ENCODE data around the gene FRYL.

Gene FRYL

GRCh38 chr4:48558026-48558425 lies 222.1 kb downstream of the FRYL start:
- DNase-seq (ENCODE audit: low read depth in 3 of 3): no peak

- DNase-seq (ENCODE audit: low read depth in 3 of 3): no peak
These were observed 222.6 kb downstream of the FRYL start for GRCh38 chr4:48557478-48557877.

DNA sequence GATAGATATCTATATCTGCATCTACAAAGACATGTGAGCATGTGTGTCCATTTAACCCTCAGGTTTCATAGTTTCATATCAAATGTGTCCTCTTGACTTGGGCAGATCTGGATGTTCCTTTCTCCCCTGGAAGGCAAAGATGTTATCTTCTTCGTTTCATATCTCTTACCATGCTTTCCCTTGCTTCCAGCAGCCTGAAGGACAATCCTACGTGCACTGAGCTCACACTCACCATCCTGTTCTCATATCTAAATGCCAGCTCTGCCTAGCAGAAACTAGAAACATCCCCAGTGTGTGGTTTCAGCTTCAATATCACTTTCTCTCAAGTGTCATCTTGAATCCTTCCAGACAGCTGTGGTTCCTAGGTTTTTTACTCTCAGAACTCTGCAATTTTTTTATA lies 223.8 kb downstream of the FRYL start:
- DNase-seq (ENCODE audit: low read depth in 3 of 3): no peak

DNA sequence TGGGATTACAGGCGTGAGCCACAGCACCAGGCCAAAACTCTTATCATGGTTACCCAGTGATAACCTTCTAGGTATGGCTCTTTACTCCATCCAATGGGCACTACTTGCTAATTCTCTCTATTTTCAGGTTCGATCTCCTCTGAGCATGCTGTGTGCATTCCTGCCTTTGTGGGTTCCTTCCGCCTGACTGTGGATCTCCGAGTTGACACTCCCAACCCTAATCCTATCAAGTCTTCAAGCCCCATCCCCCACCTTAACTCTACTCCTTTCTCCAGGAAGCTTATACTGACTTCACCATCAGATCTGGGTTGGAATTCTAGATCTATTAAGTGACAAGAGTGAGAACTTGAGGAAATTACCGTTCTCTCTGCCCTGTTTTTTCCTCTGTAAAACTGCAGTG lies 225.5 kb downstream of the FRYL start:
- DNase-seq (ENCODE audit: low read depth in 3 of 3): no peak

DNA sequence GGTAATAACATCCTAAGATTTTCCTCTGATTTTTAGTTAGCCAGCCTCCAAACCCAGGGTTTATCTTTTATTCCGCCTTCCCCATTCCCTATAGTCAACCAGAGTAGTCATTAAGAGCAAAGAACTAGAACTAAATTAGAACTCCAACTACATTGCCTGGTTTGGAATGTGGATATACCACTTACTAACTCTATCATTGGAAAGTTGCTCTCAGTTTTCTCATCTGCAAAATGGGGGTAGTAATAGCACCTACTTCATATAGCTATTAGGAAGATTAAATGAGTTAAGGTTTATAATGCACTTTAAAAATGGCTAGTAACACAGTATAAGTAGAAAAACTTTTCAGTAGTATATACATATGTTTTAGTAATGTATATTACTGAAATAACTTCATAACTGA lies 226.4 kb downstream of the FRYL start:
- DNase-seq (ENCODE audit: low read depth in 3 of 3): no peak

GRCh38 chr4:48546336-48546735 lies 233.7 kb downstream of the FRYL start:
- DNase-seq (ENCODE audit: low read depth in 3 of 3): no peak

DNA sequence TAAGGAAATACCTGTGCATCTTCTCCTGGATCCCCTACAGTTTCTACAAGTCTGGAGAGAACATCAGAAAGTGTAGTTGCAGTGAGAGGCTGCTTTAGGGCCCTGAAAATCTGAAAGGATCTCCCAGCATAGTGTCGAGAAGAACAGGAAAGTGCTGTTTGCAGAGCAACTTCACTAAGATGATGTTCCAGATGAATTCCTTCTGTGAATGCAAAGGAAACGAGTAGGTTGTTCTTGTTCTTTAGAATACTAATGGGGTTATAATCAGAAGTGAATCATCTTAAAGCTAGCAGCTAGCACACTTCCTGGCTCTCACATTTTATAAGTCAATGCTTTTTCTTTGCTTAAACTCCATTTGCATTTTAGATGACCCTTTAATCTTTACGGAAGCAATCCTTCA lies 236.3 kb downstream of the FRYL start:
- no peak for DNase-seq (ENCODE audit: low read depth in 3 of 3)

DNA sequence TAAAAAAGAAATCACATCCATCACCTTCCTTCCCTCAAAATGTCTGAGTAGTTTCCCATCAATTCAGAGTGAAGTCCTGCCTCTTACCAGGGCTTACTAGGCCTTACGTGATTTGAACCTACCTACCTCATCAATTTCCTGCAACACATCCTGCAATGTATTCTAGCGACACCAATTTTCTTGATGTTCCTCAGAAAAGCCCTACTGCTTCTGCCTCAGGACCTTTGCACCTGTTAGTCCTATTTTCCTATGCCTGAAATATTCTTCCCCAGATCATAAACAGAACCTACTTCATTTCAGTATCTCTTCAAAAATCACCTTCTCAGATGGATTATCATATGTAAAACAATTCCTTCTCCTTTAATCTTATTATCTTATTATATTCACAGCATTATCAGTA lies 237.2 kb downstream of the FRYL start:
- no peak for DNase-seq (ENCODE audit: low read depth in 3 of 3)

DNA sequence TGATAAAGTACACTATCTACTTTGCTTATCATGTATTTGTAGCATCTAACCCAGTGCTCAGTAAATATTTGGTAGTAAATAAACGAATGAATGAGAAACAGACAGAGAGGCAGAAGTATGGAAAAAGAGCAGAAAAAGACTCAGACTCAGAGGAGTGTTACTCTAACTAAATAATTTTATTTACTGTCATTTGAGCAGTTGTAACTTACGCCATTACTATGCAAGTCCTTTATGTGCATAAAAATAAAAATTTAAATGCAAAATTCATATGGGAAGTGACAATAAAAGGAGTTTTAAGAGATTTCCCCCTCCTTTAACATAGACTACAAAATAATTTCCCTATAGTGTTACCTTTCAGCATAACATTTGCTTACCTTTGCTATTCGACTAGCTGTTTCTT lies 240.5 kb downstream of the FRYL start:
- no peak for DNase-seq (ENCODE audit: low read depth in 3 of 3)

DNA sequence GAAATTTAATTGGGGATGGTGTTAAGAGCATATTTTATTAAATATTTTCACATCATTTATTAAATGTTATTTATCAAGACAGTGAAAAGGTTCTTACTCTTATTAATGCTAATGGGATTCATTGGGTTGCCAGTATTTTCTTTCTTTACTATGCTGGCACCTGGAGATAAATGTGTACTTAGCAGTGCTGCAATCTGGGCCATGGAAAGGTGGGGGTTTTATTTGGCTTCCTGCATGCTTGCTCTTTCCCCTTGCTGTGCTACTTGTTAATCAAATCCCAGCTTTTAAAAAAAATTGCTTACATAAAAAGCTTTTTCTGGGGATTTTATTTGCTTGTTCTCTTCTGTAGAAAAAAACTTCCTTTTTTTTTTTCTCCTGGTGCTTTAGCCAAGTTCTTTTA lies 241.7 kb downstream of the FRYL start:
- DNase-seq (ENCODE audit: low read depth in 3 of 3): no peak

DNA sequence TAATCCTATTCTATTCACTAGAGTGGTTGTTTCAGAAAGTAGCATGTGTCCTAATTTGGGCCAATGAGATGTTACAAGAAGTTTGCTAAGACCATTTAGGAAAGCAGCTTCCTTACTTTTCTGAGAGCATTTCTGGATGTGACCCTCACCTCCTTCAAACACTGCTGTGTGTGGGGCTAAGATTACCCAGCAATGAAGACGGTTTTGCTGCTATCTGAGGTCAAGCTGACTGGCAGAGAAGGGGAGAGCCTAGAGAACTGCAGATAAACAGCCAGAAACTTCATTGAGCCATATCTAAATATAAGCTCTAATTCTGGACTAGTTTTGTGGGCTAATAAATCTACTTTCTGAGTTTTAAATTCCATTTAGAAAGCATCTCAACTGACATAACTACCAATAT lies 253.7 kb downstream of the FRYL start:
- DNase-seq (ENCODE audit: low read depth in 3 of 3): no peak

DNA sequence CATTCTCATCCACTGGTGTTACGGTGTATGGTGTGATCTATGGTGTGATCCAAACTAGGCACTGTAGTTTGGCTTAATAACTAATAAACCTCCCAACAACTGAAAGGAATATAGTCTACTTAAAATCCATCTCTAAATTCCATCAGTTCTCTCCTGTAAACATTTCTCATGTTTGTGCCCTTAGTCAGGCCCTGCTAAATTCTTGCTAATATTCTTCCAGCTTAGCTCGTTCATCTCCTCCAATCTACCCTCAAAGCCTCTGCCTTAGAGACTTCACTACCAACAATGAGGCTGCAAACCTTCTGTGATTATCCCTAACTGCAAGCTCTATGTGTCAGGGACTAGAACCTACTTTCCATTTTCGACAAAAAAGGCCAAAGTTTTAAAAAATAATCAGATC lies 261.9 kb downstream of the FRYL start:
- DNase-seq (ENCODE audit: low read depth in 3 of 3): no peak

DNA sequence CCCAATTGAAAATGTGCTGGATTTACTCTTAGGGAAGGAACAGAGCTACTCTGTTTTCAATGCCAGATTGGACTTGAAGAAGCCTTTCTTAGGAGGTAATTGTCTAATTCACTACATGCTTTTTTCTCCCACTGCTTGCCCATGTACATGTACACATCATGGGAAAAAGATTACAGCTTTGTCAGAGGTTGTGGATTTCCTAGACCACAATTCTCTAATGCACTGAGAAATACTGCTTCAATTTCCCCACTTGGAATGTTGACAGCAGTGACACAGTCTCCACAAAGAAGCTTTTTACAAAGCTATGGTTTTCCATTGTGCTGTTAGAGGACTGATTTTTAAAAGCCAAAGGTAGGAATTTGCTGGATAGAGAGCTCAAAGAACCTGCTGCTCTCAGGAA lies 270.5 kb downstream of the FRYL start:
- no peak for DNase-seq (ENCODE audit: low read depth in 3 of 3)

DNA sequence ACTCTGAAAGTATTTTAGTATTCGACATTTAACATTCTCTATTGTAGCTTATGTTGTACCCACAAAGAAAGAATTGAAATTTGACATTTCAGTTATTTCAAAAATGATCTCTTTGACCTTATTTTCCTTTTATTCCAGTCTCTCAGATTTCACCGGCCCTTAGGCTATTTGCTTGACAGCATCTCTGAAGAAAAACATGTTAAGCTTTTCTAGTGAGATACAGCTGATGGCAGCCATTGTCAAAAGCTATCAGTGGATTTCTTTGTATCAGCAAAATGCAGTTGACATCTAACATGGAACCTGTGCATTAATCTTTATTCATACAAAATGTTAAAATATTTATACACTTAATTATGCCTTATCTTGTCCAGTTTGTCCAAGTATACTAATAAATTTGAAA lies 273.4 kb downstream of the FRYL start:
- no peak for DNase-seq (ENCODE audit: low read depth in 3 of 3)

DNA sequence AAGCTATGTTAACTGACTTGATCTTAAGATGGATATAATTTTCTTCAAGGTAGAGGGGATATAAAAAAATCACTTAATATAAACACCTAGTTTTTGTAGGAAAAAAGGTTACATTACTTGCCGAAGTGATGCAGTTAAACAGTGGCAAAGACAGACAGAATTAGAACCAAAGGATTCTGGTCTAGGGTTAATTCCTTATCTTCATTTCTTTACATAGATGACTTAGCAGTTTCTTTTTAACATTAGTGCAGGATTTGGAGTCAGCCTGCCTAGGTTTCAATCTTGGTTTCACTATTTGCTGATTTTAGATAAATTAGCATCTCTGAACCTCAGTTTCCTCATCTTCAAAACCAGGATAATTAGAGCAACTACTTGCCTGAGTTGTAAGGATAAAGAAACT lies 275.7 kb downstream of the FRYL start:
- no peak for DNase-seq (ENCODE audit: low read depth in 3 of 3)

DNA sequence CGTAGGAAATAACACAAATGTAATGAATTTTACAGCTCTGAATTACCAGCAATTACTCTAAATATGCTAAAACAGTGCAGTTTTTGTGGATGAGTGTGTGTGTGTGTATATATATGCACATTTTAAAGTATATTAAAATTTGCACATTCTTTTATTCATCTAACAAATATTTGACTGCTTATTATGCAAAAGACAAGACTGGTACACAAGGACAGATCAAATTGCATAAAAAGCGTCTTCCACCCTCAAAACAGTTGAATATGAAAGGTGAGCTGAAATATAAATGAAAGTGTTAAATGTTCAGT lies 276.1 kb downstream of the FRYL start:
- DNase-seq (ENCODE audit: low read depth in 3 of 3): no peak

DNA sequence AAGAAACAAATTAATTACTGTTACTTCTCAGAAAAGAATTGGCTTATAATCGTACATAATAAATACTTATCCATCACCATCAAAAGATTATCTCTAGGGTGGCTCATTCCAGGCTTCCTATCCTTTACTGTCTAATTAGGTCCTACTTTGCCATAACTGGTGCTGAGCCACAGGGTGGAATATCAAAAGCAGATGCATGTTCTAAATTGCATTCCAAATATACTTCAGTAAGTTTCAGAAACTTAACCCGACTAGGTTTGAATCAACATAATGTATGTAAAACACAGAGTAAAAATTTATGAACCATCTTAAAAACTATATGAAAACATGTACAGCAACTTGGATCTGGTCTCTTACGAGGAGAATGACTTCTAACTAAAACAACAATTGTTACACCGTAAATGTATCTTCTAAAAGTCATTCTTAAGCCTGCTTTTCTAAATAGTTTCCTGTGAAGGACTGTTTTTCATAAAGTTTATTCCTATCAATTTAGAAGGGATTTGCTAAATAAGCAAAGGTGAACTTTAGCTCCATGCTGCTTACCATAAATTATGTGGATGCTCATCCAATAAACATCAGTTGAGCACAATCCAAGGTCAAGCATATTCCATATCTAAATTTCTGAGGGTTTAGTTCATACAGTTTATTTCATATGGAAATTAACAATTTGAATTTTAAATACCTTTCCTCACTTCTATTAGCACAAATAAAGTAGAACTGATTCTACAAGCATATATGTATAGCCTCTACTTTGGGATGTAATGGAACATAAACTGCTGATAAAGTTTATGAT lies 276.6 kb downstream of the FRYL start:
- DNase-seq (ENCODE audit: low read depth in 3 of 3): no peak

DNA sequence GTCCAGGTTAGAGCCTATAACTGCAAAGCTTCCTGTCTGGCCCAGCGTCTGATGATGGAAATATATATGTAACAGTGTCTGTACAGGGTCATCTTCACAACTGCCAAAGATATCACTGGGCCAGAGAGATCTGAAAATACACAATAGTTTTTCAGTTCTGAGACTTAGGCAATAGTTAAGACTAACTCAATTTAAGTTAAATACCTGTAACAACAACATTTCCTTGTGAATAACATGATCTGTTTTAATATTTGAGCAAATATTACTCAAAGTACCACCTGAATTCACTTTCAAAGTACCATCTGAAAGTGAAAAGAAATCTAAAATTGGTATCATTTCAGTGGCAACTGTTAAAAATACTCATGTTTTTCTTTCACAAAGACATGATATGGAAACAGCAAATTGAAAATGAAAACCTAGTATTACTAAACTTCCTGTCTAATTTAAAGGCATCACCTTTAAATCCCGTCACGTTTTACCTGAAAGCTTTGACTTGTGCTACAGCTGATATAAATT lies 280.5 kb downstream of the FRYL start:
- no peak for DNase-seq (ENCODE audit: low read depth in 3 of 3)

GRCh38 chr4:48498895-48499294 lies 281.2 kb downstream of the FRYL start:
- DNase-seq (ENCODE audit: low read depth in 3 of 3): no peak

- no peak for DNase-seq (ENCODE audit: low read depth in 3 of 3)
These were observed 284.1 kb downstream of the FRYL start for GRCh38 chr4:48495941-48496340.

DNA sequence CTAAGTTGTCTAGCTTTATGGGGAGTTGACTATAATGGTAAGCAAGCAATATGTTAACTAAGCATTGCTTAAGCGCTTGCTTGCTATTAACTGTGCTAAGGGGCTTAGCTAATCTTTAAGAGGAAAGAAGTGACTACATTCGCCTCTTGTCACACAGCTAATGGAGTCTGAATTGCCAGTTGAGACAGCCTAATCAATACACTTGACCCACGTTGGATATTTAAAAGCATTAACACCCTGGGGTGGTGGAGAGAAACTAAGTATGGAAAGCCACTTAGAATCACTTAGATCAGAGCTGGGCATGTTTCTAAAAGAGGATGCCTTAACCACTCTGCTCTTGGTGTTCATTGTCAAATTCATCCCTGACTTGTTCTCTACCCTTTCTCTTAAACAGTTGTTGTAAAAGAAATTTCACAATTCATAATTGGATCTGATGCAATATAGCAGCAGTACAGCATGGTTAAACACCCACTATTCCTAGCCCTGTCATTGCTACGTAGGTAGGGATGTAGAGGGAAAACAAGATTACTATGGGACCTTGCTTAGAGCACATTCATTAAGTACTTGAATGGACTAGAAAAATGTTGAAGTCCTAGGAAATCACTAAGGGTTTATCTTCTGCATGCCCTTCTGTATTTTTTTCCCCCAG lies 286.5 kb downstream of the FRYL start:
- DNase-seq (ENCODE audit: low read depth in 3 of 3): no peak

- DNase-seq (ENCODE audit: low read depth in 3 of 3): no peak
These were observed 288.4 kb downstream of the FRYL start for GRCh38 chr4:48491514-48492176.
